Mucosa of rectum (tissue), 2 donors: Measurements from ENCODE around the gene BOD1L2.

Source experiments
- H3K27ac ChIP-seq, 2 donors: one replicate each; pipeline ENCODE4 v1.7.0; 2013; ENCODE audit warnings: inconsistent platforms in 2 of 2, low read depth in 2 of 2, low read length in 2 of 2
- H3K27me3 ChIP-seq, 2 donors: one replicate each; pipeline ENCODE4 v1.7.0; 2013; ENCODE audit warnings: low read length in 2 of 2; ENCODE audit not compliant: control insufficient read depth in 2 of 2, insufficient read depth in 2 of 2
- H3K36me3 ChIP-seq, 2 donors: one replicate each; pipeline ENCODE4 v1.7.0; 2013; ENCODE audit warnings: low read length in 2 of 2; ENCODE audit not compliant: control insufficient read depth in 2 of 2, insufficient read depth in 2 of 2
- H3K4me1 ChIP-seq, 2 donors: one replicate each; pipeline ENCODE4 v1.7.0; 2013; ENCODE audit warnings: low read length in 2 of 2, mild to moderate bottlenecking in 1 of 2; ENCODE audit not compliant: control insufficient read depth in 2 of 2, insufficient read depth in 2 of 2
- H3K4me3 ChIP-seq, 2 donors: one replicate each; pipeline ENCODE4 v1.7.0; 2013; ENCODE audit warnings: low read length in 2 of 2
- H3K9ac ChIP-seq, 2 donors: one replicate each; pipeline ENCODE4 v1.7.0; 2013; ENCODE audit warnings: low read length in 2 of 2, low read depth in 1 of 2, mild to moderate bottlenecking in 1 of 2
- H3K9me3 ChIP-seq, 2 donors: one replicate each; pipeline ENCODE4 v1.7.0; 2013; ENCODE audit warnings: low read length in 2 of 2; ENCODE audit not compliant: control insufficient read depth in 2 of 2
- donor health status: healthy.
- donor health status: Normal muscosa, but diverticular disease.

BOD1L2 gene

GRCh38 chr18:57146956-57147636 lies at the start of gene BOD1L2:
Gene BOD1L2, plus strand, starts transcription at chr18:57147087. Its CDS starts 226 bp downstream, at chr18:57147313.
- H3K4me3 ChIP-seq, result no peak within 1 kb of the TSS
- no peaks in the 10 kb centered on the region for H3K27me3 ChIP-seq
- H3K9me3 ChIP-seq, result no peaks in the 10 kb centered on the region
- no peak within 1 kb of the TSS for H3K27ac ChIP-seq
- no peak within 1 kb of the TSS for H3K9ac ChIP-seq
- no peaks in the 10 kb centered on the region for H3K36me3 ChIP-seq
- H3K4me1 ChIP-seq, result peaks cover 0 to 3% of the 10 kb centered on the region in 2 donors

DNA sequence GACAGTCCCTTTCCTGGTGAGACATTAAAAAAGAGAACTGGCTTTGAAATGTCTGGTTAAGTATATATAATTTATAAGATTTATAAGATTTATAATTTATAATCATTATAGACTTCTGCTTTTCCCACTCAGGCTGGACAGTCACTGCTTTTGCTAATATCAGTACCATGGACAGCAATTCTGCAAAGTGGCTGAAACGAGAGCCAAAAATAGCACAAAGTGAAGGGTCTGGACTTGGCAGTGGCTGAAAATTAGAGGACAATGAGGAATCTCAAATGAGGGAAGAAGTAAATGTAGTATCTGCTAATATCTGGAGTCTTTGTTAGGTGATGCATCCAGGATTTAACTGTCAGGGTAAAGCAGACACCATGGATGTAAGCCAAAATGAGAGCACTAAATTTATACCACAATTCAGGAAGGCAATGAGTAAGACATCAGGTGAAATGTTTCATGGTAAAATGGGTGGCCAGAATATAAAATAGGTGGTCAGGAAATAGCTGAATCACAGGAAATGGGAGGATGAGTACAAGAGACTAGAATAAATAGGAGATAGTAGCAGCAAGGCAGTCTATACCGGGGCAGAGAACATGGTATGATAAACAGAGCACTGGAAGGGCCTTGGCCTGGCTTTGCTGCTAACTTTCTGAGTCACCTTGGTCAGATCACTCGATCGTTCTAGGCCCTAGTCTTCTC lies 39.6 kb upstream of the BOD1L2 start:
- Histone ChIP-seq H3K4me3 (no peak overlapping the region), H3K36me3 (no peaks in the 10 kb centered on the region), H3K27me3 (no peaks in the 10 kb centered on the region), H3K9ac (no peak overlapping the region), H3K27ac (no peak overlapping the region), H3K4me1 (no peaks in the 10 kb centered on the region), H3K9me3 (no peaks in the 10 kb centered on the region)

DNA sequence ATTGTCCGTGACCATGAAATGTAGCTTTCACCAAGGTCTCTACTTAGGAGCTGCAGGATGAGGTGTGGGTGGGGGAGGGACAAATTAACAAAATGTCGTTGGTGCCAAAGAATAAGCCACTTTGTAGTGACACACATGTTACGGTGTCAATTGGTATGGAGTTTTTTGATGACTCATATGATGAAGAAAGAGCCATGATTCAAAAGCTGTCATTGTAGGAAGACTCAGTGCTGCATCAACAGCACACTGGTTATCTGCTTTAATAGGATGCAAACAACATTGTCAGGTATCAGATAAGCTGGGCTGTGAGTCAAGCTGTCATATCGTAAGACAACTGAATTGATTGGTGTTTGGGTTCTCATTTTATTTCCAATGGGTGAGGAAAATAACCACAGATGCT lies 36.6 kb upstream of the BOD1L2 start:
- Histone ChIP-seq H3K27me3 (no peaks in the 10 kb centered on the region), H3K27ac (no peak overlapping the region), H3K4me3 (no peak overlapping the region), H3K9me3 (no peaks in the 10 kb centered on the region), H3K36me3 (no peaks in the 10 kb centered on the region), H3K9ac (no peak overlapping the region), H3K4me1 (no peaks in the 10 kb centered on the region)

DNA sequence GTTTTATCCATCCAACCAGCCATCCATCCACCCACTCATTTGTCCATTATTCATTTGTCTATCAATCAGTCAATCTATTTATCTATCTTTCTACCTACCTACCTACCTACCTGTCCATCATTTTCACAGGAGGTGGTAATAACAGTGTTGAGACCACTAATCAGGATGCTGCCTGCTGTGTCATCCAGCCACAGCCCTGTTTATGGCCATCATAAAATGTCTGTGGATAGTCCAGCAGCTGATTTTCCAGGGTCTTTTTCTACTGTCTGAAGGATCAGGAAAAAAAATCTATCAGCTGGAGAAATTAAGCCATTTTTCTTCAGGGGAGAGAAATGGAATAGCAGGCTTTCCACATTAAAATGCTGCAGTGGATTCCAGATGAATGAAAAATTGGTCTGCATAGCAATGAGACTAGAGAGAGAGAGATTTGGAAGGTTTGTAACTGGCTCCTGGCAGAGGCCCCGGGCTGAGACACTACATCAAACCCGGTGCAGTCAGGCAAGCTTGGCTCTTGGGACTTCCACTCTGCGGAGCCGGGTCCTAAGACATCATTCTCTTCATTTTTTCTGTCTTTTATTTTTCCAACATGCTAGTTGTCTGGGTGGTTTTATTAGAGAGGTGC lies 33.0 kb upstream of the BOD1L2 start:
- no peak overlapping the region for H3K9ac ChIP-seq
- no peaks in the 10 kb centered on the region for H3K27me3 ChIP-seq
- H3K36me3 ChIP-seq, result no peaks in the 10 kb centered on the region
- H3K4me1 ChIP-seq, result no peaks in the 10 kb centered on the region
- H3K27ac ChIP-seq, result no peak overlapping the region
- H3K9me3 ChIP-seq, result no peaks in the 10 kb centered on the region
- H3K4me3 ChIP-seq, result no peak overlapping the region

- no peaks in the 10 kb centered on the region for H3K27me3 ChIP-seq
- H3K4me3 ChIP-seq, result no peak overlapping the region
- no peaks in the 10 kb centered on the region for H3K4me1 ChIP-seq
- no peak overlapping the region for H3K9ac ChIP-seq
- no peak overlapping the region for H3K27ac ChIP-seq
- H3K36me3 ChIP-seq, result no peaks in the 10 kb centered on the region
- no peaks in the 10 kb centered on the region for H3K9me3 ChIP-seq
Observed at GRCh38 chr18:57116598-57117132, 30.2 kb upstream of the BOD1L2 start.

- Histone ChIP-seq H3K9me3 (no peaks in the 10 kb centered on the region), H3K4me1 (no peaks in the 10 kb centered on the region), H3K36me3 (no peaks in the 10 kb centered on the region), H3K27me3 (peaks cover 7 to 10% of the 10 kb centered on the region in 2 donors), H3K4me3 (no peak overlapping the region), H3K9ac (no peak overlapping the region), H3K27ac (no peak overlapping the region)
Observed at GRCh38 chr18:57121542-57122112, 25.3 kb upstream of the BOD1L2 start.

DNA sequence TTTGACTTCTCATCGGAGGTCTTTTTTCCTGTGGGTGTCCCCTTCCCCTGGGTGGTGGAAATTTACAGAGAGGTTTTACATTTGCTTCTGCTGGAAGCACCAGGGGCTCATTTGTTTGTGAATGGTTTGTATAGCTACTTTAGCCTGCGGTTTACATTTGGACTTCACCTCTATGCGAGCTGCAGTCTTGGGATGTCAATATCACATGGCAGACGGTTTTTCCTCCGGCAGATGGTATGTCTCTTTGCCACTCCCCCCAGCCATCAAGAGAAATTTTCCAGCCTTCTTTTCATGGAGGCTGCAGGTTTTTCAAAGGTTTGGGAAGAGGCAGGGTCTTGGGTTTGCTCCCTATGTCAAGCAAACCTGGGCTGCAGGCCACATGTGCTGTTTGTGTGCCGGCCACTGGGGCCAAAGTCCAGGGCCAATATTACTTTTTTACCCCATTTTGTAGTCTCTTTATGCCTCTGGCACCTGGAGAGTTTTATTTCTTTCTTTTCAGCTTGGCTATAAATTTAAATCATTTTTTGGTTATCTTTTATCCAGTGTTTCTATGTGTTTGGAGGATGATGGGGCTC lies 23.9 kb upstream of the BOD1L2 start:
- Histone ChIP-seq H3K27ac (no peak overlapping the region), H3K9ac (no peak overlapping the region), H3K4me1 (no peaks in the 10 kb centered on the region), H3K9me3 (no peaks in the 10 kb centered on the region), H3K27me3 (peaks cover 10 to 15% of the 10 kb centered on the region in 2 donors), H3K4me3 (no peak overlapping the region), H3K36me3 (no peaks in the 10 kb centered on the region)

DNA sequence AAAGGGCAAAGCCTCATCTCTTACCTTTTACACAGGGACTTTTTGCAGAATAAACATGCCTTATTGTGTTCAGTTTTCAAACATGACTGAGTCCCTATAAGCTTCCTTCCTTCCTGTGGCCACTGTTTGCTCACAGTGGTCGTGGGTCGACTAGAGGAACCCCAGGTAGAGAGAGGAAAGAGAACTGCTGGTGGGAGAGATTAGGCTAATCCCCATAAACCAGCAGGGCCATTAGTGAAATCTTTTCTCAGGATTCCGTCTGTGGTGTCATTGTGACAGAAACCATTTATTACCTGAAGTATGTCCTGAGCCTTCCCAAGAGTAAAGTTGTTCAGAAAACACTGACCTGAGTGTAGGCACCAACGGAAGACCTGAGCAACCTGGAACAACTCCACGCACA lies 21.3 kb upstream of the BOD1L2 start:
- no peak overlapping the region for H3K27ac ChIP-seq

GRCh38 chr18:57128220-57128932 lies 18.5 kb upstream of the BOD1L2 start:
- Histone ChIP-seq H3K9me3 (no peaks in the 10 kb centered on the region), H3K4me3 (no peak overlapping the region), H3K27me3 (peaks cover 6 to 9% of the 10 kb centered on the region in 2 donors), H3K4me1 (no peaks in the 10 kb centered on the region), H3K36me3 (no peaks in the 10 kb centered on the region), H3K9ac (no peak overlapping the region), H3K27ac (no peak overlapping the region)

More for the DNA sequence above, 21.3 kb upstream of the BOD1L2 start:
- Histone ChIP-seq H3K9me3 (no peaks in the 10 kb centered on the region), H3K4me1 (no peaks in the 10 kb centered on the region), H3K4me3 (no peak overlapping the region), H3K36me3 (no peaks in the 10 kb centered on the region), H3K9ac (no peak overlapping the region), H3K27me3 (peaks cover 10 to 15% of the 10 kb centered on the region in 2 donors)
